ENCODE results near the gene SRGAP2.
"Not testable (repeated sequence)": the region's sequence is repeated elsewhere in the genome, so short reads cannot be mapped to it uniquely, and the experiment has no call there.

Gene SRGAP2

GRCh38 chr1:206252680-206253335 lies 49.5 kb downstream of the SRGAP2 start:
- not testable (repeated sequence) for DNase-seq
